A673 (cell line): ENCODE measurements around the gene MAN1A2.

Experiments
- EZH2 ChIP-seq: fragments of 200-600 bp; sonication (generic); IDR thresholded peaks from 2 replicates; pipeline ENCODE4 v1.6.1; 2017; ENCODE audit warnings: borderline replicate concordance, low read depth, mild to moderate bottlenecking, mixed read lengths, antibody characterized with exemption, low read length; ENCODE audit not compliant: poor library complexity, severe bottlenecking
- TF ChIP-seq, protein P1 (sequence below): fragments of 300-800, 200-600 bp; sonication (generic); conservative IDR thresholded peaks from 2 replicates; pipeline ENCODE4 v1.5.1; 2017; ENCODE audit warnings: low read depth, mild to moderate bottlenecking, antibody characterized with exemption, low read length, moderate library complexity, mixed read lengths

DNA sequence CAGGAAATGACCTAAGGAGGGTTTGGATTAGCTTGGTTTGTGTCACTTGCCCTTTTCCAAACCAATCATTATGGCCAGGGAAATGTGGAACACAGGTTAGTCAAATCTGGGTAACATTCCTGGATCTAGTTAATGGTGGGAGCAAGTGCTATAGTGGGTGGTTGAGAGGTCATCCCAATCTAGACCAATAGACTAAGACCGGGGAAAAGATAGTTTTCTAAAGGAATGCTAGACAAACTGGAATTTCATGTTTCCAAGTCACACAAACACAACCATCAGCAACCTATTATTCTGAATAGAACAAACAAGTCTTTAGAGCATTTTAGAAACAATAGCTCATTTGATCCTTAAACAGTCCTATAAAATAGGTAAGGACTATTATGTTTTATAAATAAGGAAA lies 4.3 kb upstream of the MAN1A2 start:
- TF ChIP-seq, protein P1, sequence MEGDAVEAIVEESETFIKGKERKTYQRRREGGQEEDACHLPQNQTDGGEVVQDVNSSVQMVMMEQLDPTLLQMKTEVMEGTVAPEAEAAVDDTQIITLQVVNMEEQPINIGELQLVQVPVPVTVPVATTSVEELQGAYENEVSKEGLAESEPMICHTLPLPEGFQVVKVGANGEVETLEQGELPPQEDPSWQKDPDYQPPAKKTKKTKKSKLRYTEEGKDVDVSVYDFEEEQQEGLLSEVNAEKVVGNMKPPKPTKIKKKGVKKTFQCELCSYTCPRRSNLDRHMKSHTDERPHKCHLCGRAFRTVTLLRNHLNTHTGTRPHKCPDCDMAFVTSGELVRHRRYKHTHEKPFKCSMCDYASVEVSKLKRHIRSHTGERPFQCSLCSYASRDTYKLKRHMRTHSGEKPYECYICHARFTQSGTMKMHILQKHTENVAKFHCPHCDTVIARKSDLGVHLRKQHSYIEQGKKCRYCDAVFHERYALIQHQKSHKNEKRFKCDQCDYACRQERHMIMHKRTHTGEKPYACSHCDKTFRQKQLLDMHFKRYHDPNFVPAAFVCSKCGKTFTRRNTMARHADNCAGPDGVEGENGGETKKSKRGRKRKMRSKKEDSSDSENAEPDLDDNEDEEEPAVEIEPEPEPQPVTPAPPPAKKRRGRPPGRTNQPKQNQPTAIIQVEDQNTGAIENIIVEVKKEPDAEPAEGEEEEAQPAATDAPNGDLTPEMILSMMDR = no peak
- TF ChIP-seq EZH2 = no peak
